OCI-LY7 (cell line): ENCODE results near the gene CRYBB2.

Experiments
- EZH2phosphoT487 ChIP-seq: fragments of 200-600 bp; sonication (generic); IDR thresholded peaks from 2 replicates; pipeline ENCODE4 v1.6.1; 2018; ENCODE audit warnings: low read depth, borderline replicate concordance, mild to moderate bottlenecking, mixed run types, antibody characterized with exemption, low read length, moderate library complexity, mixed read lengths
- TF ChIP-seq, protein P1 (sequence below): fragments of 200-600 bp; sonication (generic); conservative IDR thresholded peaks from 2 replicates; pipeline ENCODE4 v1.5.1; 2014; ENCODE audit warnings: mild to moderate bottlenecking, antibody characterized with exemption, low read length, moderate library complexity, mixed read lengths

DNA sequence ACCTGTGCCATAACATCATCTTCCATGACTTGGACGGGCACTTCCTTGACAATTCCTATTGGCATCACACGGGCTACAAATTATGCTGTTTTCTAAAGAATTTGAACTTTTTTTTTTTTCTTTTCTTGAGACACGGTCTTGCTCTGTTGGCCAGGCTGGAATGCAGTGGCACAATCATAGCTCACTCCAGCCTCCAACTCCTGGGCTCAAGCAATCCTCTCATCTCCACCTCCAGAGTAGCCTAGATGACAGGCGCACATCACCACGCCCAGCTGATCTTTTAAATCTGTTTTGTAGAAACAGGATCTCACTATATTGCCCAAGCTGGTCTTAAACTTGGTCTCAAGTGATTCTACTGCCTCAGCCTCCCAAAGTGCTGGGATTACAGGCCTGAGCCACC lies 23.1 kb upstream of the CRYBB2 start:
- TF ChIP-seq, protein P1, sequence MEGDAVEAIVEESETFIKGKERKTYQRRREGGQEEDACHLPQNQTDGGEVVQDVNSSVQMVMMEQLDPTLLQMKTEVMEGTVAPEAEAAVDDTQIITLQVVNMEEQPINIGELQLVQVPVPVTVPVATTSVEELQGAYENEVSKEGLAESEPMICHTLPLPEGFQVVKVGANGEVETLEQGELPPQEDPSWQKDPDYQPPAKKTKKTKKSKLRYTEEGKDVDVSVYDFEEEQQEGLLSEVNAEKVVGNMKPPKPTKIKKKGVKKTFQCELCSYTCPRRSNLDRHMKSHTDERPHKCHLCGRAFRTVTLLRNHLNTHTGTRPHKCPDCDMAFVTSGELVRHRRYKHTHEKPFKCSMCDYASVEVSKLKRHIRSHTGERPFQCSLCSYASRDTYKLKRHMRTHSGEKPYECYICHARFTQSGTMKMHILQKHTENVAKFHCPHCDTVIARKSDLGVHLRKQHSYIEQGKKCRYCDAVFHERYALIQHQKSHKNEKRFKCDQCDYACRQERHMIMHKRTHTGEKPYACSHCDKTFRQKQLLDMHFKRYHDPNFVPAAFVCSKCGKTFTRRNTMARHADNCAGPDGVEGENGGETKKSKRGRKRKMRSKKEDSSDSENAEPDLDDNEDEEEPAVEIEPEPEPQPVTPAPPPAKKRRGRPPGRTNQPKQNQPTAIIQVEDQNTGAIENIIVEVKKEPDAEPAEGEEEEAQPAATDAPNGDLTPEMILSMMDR: no peak
- no peak for TF ChIP-seq EZH2phosphoT487
